HCT116 (cell line): ENCODE results near the gene CMPK1. TPM values are rescaled to one million over a fixed set of nuclear protein-coding genes. Genes with fewer than 3 reads are reported as not detected.

Experiments used
- ATAC-seq: fragments of 200-7000 bp; cut with Tn5 transposase; 2 replicates; pipeline ENCODE4 v1.9.1; 2020; ENCODE audit warnings: mild to moderate bottlenecking, moderate library complexity
- BruUV-seq: library from RNA; stranded (reverse); fragments of 400-500 nt; replicated peaks from 2 replicates; lab custom pipeline; 2021; lab: Mats Ljungman, UMichigan
- CTCF ChIA-PET: fragments of 300-600 bp; sonication (Branson Sonifier 250); formaldehyde crosslinking; loops from one replicate; lab custom pipeline; 2021; ENCODE audit warnings: antibody characterized with exemption; lab: Charles Lee
- POLR2A ChIA-PET: fragments of 300-600, 350-600 bp; sonication (Branson Sonifier 250); formaldehyde crosslinking; loops from one replicate; lab custom pipeline; 2021; ENCODE audit warnings: antibody characterized with exemption; lab: Charles Lee
- RAD21 ChIA-PET, 2 experiments: fragments of 300-600 bp; sonication (Branson Sonifier 250); formaldehyde crosslinking; loops; one replicate each; lab custom pipeline; 2023; ENCODE audit warnings: low total read pairs in 2 of 2; ENCODE audit not compliant: uncharacterized antibody in 2 of 2, unreplicated experiment in 2 of 2, low non-redundant PET in 1 of 2; lab: Charles Lee
- DNase-seq: peaks from one replicate; pipeline ENCODE4 v3.0.0-alpha.2; 2010; ENCODE audit warnings: low read depth, low spot score
- H2AFZ ChIP-seq: fragments of 200-600 bp; shearing (Covaris generic), sonication (generic); 2 replicates; pipeline ENCODE4 v1.6.1; 2017; ENCODE audit warnings: low read depth, mixed run types, mixed read lengths, antibody characterized with exemption, low read length; ENCODE audit not compliant: poor library complexity, severe bottlenecking
- H3K27ac ChIP-seq: 2 replicates; pipeline ENCODE4 v1.5.1; 2012; ENCODE audit warnings: low read depth, low read length
- H3K27me3 ChIP-seq: fragments of 200-600 bp; sonication (generic); 2 replicates; pipeline ENCODE4 v1.6.1; 2016; ENCODE audit warnings: mixed run types, low read length, mixed read lengths; ENCODE audit not compliant: insufficient read depth
- H3K36me3 ChIP-seq, 2 experiments: fragments of 200-500 bp in 1 of 2; fragments of 200-600 bp in 1 of 2; sonication (Bioruptor generic) in 1 of 2; sonication (generic) in 1 of 2; 2 replicates each; pipeline versions ENCODE4 v1.5.1 to v1.6.1; 2014 to 2016; ENCODE audit warnings: low read length in 2 of 2, inconsistent platforms in 1 of 2, mixed read lengths in 1 of 2, mixed run types in 1 of 2; ENCODE audit not compliant: insufficient read depth in 2 of 2, control insufficient read depth in 1 of 2
- H3K4me1 ChIP-seq, 2 experiments: fragments of 200-600 bp in 1 of 2; sonication (generic) in 1 of 2; 2 replicates each; pipeline versions ENCODE4 v1.5.1 to v1.6.1; 2012 to 2017; ENCODE audit warnings: low read length in 2 of 2, inconsistent platforms in 1 of 2, mild to moderate bottlenecking in 1 of 2, mixed read lengths in 1 of 2, mixed run types in 1 of 2, moderate library complexity in 1 of 2; ENCODE audit not compliant: insufficient read depth in 2 of 2, control insufficient read depth in 1 of 2
- H3K4me2 ChIP-seq: fragments of 200-600 bp; sonication (generic); 2 replicates; pipeline ENCODE4 v1.6.1; 2017; ENCODE audit warnings: mixed run types, low read length, mixed read lengths
- H3K4me3 ChIP-seq, 2 experiments: fragments of 200-600 bp in 1 of 2; sonication (generic) in 1 of 2; replicated peaks in 1 of 2; 2 replicates each; pipeline ENCODE4 v1.5.1; 2011 to 2016; ENCODE audit warnings: low read length in 2 of 2, control low read depth in 1 of 2, low read depth in 1 of 2, mild to moderate bottlenecking in 1 of 2, mixed read lengths in 1 of 2, mixed run types in 1 of 2
- H3K79me2 ChIP-seq: fragments of 200-600 bp; sonication (generic); 2 replicates; pipeline ENCODE4 v1.6.1; 2017; ENCODE audit warnings: mild to moderate bottlenecking, mixed run types, low read length, moderate library complexity, mixed read lengths; ENCODE audit not compliant: insufficient read depth
- H3K9ac ChIP-seq: fragments of 200-600 bp; sonication (generic); 2 replicates; pipeline ENCODE4 v1.6.1; 2016; ENCODE audit warnings: low read length, mixed read lengths
- H3K9me2 ChIP-seq: fragments of 200-600 bp; sonication (generic), shearing (Covaris generic); 2 replicates; pipeline ENCODE4 v1.6.1; 2017; ENCODE audit warnings: mixed run types, mild to moderate bottlenecking, moderate library complexity; ENCODE audit not compliant: insufficient read depth
- H3K9me3 ChIP-seq, 2 experiments: fragments of 200-500 bp in 1 of 2; fragments of 200-600 bp in 1 of 2; sonication (Bioruptor generic) in 1 of 2; sonication (generic) in 1 of 2; 2 replicates each; pipeline ENCODE4 v1.6.1; 2014 to 2017; ENCODE audit warnings: low read length in 2 of 2, mixed read lengths in 2 of 2, inconsistent platforms in 1 of 2, low read depth in 1 of 2, mild to moderate bottlenecking in 1 of 2, mixed run types in 1 of 2, moderate library complexity in 1 of 2; ENCODE audit not compliant: control insufficient read depth in 1 of 2, insufficient read depth in 1 of 2
- H4K20me1 ChIP-seq: fragments of 200-600 bp; sonication (generic), shearing (Covaris generic); 2 replicates; pipeline ENCODE4 v1.6.1; 2017; ENCODE audit warnings: mixed run types, mild to moderate bottlenecking, moderate library complexity; ENCODE audit not compliant: insufficient read depth
- CBX3 ChIP-seq: IDR thresholded peaks from 2 replicates; pipeline ENCODE4 v1.6.1; 2012; ENCODE audit warnings: low read depth
- CEBPB ChIP-seq: IDR thresholded peaks from 2 replicates; pipeline ENCODE4 v1.6.1; 2012; ENCODE audit warnings: low read depth
- CTCF ChIP-seq, 3 experiments: fragments of 200-600 bp in 1 of 3; sonication (generic) in 1 of 3; IDR thresholded peaks in 2 of 3; conservative IDR thresholded peaks in 1 of 3; 2 replicates each; pipeline ENCODE4 v1.5.1; 2012 to 2017; ENCODE audit warnings: low read depth in 2 of 3, low read length in 2 of 3, antibody characterized with exemption in 1 of 3, borderline replicate concordance in 1 of 3, control low read depth in 1 of 3, mild to moderate bottlenecking in 1 of 3, mixed read lengths in 1 of 3, mixed run types in 1 of 3, moderate library complexity in 1 of 3; ENCODE audit not compliant: insufficient read depth in 1 of 3
- EGR1 ChIP-seq: IDR thresholded peaks from 2 replicates; pipeline ENCODE4 v1.6.1; 2012; ENCODE audit warnings: low read depth
- EZH2phosphoT487 ChIP-seq: fragments of 200-600 bp; IDR thresholded peaks from 2 replicates; pipeline ENCODE4 v1.6.1; 2018; ENCODE audit warnings: antibody characterized with exemption, borderline replicate concordance
- FOSL1 ChIP-seq: IDR thresholded peaks from 2 replicates; pipeline ENCODE4 v1.6.1; 2012; ENCODE audit warnings: low read depth
- POLR2A ChIP-seq: IDR thresholded peaks from 2 replicates; pipeline ENCODE4 v1.7.0; 2011; ENCODE audit warnings: borderline replicate concordance; ENCODE audit not compliant: insufficient read depth, insufficient read length; ENCODE audit errors: extremely low read depth
- POLR2AphosphoS5 ChIP-seq: IDR thresholded peaks from 2 replicates; pipeline ENCODE4 v1.6.1; 2011; ENCODE audit warnings: mild to moderate bottlenecking, low read depth, low read length, moderate library complexity
- RAD21 ChIP-seq: IDR thresholded peaks from 2 replicates; pipeline ENCODE4 v1.6.1; 2012; ENCODE audit warnings: low read depth, mild to moderate bottlenecking
- SIN3A ChIP-seq: IDR thresholded peaks from 2 replicates; pipeline ENCODE4 v1.6.1; 2012; ENCODE audit warnings: low read depth
- SP1 ChIP-seq: IDR thresholded peaks from 2 replicates; pipeline ENCODE4 v1.6.1; 2012; ENCODE audit warnings: low read depth
- SRF ChIP-seq: IDR thresholded peaks from 2 replicates; pipeline ENCODE4 v1.6.1; 2012; ENCODE audit warnings: low read depth
- YY1 ChIP-seq: IDR thresholded peaks from 2 replicates; pipeline ENCODE4 v1.6.1; 2011; ENCODE audit warnings: low read length, low read depth, moderate library complexity, mild to moderate bottlenecking; ENCODE audit not compliant: insufficient replicate concordance; ENCODE audit errors: extremely low read depth
- ZBTB33 ChIP-seq: IDR thresholded peaks from 2 replicates; pipeline ENCODE4 v1.6.1; 2011; ENCODE audit warnings: mild to moderate bottlenecking, low read length, moderate library complexity; ENCODE audit not compliant: insufficient replicate concordance; ENCODE audit errors: extremely low read depth
- ZFX ChIP-seq: fragments of 450-650 bp; IDR thresholded peaks from 2 replicates; pipeline ENCODE4 v1.6.1; 2017
- ZNF274 ChIP-seq: fragments of 200-500 bp; sonication (Bioruptor generic); IDR thresholded peaks from 2 replicates; pipeline ENCODE4 v1.6.1; 2014; ENCODE audit warnings: mild to moderate bottlenecking, low read depth, low read length, inconsistent platforms
- intact Hi-C: fragments of 100-400 bp; cut with micrococcal nuclease; formaldehyde crosslinking; loops from 2 replicates; pipeline ENCODE4 v1.10.0; 2022
- total RNA-seq: library from RNA; stranded (reverse); gene quantifications from one replicate; pipeline ENCODE4 v1.2.1, GENCODE V29; 2021; ENCODE audit not compliant: unreplicated experiment

Gene CMPK1
- total RNA-seq, 1 experiment from 2014 or later = 78.4 TPM

GRCh38 chr1:47362828-47363227 is 29.2 kb downstream of the CMPK1 start (continued):
- TF ChIP-seq ZNF274 (no peak), POLR2A (no peak), SIN3A (no peak), FOSL1 (no peak), POLR2AphosphoS5 (no peak), CEBPB (no peak), CTCF (IDR thresholded peaks at IDR 0.05 in 2 of 3, conservative IDR thresholded peaks at IDR 0.05 in 1 of 3; ENCODE audit: borderline replicate concordance in 1 of 3, insufficient read depth in 1 of 3, low read depth in 2 of 3, low read length in 2 of 3) (no peak), SRF (no peak)

GRCh38 chr1:47367651-47368050 is 34.1 kb downstream of the CMPK1 start:
- DNase-seq = no peak

More at GRCh38 chr1:47367651-47368050, 34.1 kb downstream of the CMPK1 start:
- CTCF ChIA-PET = interaction anchor here (1.2 kb wide), 1 partner anchor 21 kb away, joined by 4 read pairs; no protein-coding TSS in a partner anchor
- Histone ChIP-seq H3K79me2 (peaks cover 4% of the 10 kb centered on the region), H3K9ac (no peak overlapping the region), H3K9me3 (no peaks in the 10 kb centered on the region)
- TF ChIP-seq EGR1 (no peak), RAD21 (no peak), YY1 (no peak), CBX3 (no peak), ZFX (no peak), CTCF (IDR thresholded peaks at IDR 0.05 in 2 of 3, conservative IDR thresholded peaks at IDR 0.05 in 1 of 3; ENCODE audit: borderline replicate concordance in 1 of 3, insufficient read depth in 1 of 3, low read depth in 2 of 3, low read length in 2 of 3) (no peak), SP1 (no peak), ZBTB33 (no peak), EZH2phosphoT487 (no peak)
- TF ChIP-seq, all 23 proteins: peak for 0
- BruUV-seq = no TSS peak
- POLR2A ChIA-PET = no interaction called here
- no peaks in the 10 kb centered on the region for H3K27me3 ChIP-seq
- RAD21 ChIA-PET = no interaction called here
- no peak overlapping the region for H2AFZ ChIP-seq
- ATAC-seq = no peak
- no peak overlapping the region for H3K27ac ChIP-seq
- no peaks in the 10 kb centered on the region for H4K20me1 ChIP-seq
- H3K4me1 ChIP-seq = no peaks in the 10 kb centered on the region
- H3K9me2 ChIP-seq = no peaks in the 10 kb centered on the region
- H3K4me3 ChIP-seq = no peak overlapping the region
- peaks cover 0 to 6% of the 10 kb centered on the region in 2 experiments; a peak in 2 of 4 replicates for H3K36me3 ChIP-seq
- no peak overlapping the region for H3K4me2 ChIP-seq
- intact Hi-C loops = no loop called here
